ENCODE data around the gene PHACTR1.

DNA sequence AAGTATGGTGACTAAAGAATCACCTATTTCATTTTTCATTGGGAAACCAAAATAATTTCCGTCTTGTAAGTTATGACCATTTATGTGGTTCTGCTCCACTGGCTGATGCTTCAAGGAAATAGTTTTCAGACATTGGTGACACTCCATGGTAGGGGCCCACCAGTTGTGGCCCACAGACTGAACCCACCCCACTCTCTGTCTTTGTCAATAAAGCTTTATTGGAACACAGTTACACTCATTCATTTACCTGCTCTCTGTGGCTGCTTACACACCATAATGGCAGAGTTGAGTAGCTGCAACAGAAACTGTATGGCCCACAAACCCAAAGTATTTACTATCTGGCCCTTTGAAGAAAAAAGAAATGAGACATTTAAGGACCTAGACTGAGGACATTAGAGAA, 533.2 kb downstream of the PHACTR1 start:
- no peak for TF ChIP-seq POLR2AphosphoS5 (IDR thresholded peaks at IDR 0.05; ENCODE audit: low read depth, low read length)
- TF ChIP-seq TAF1 (IDR thresholded peaks at IDR 0.05; ENCODE audit: borderline replicate concordance, low read depth, low read length) = no peak

Measured in GM12892 (cell line).